AG04450 (cell line): ENCODE measurements around the gene SEH1L. TPM values are rescaled to one million over a fixed set of nuclear protein-coding genes. Genes with fewer than 3 reads are reported as not detected.

Source experiments
- CTCF ChIA-PET: fragments of 300-600, 350-600 bp; formaldehyde crosslinking; extraction: SDS; loops from one replicate; lab custom pipeline; 2022; ENCODE audit warnings: antibody characterized with exemption, inconsistent platforms; lab: Charles Lee
- POLR2A ChIA-PET: fragments of 350-600 bp; formaldehyde crosslinking; extraction: SDS; loops from one replicate; lab custom pipeline; 2021; ENCODE audit warnings: antibody characterized with exemption, inconsistent platforms; lab: Yijun Ruan, JAX
- DNase-seq: peaks from one replicate; pipeline ENCODE4 v3.0.0-alpha.2; 2011; ENCODE audit warnings: low read depth, low spot score
- H3K27ac ChIP-seq: one replicate; pipeline ENCODE4 v1.5.1; 2012; ENCODE audit warnings: low read depth, low read length, control low read depth
- H3K27me3 ChIP-seq: one replicate; pipeline ENCODE4 v1.6.0; 2012; ENCODE audit warnings: low read length; ENCODE audit not compliant: control insufficient read depth, insufficient read depth
- H3K4me3 ChIP-seq: 2 replicates; pipeline ENCODE4 v1.5.1; 2011; ENCODE audit warnings: mild to moderate bottlenecking, low read depth, low read length, control low read depth
- H3K9me3 ChIP-seq: 2 replicates; pipeline ENCODE4 v1.5.1; 2012; ENCODE audit warnings: low read length; ENCODE audit not compliant: control insufficient read depth, insufficient read depth
- CTCF ChIP-seq: IDR thresholded peaks from 2 replicates; pipeline ENCODE4 v1.5.1; 2011; ENCODE audit warnings: low read depth, low read length, control low read depth, inconsistent platforms
- polyA plus RNA-seq: library from polyadenylated mRNA; depleted of rRNA; stranded (reverse); fragments of >200 nt; gene quantifications from 2 replicates; pipeline ENCODE4 v1.2.3, GENCODE V29; 2011

The SEH1L gene
- polyA plus RNA-seq, 1 experiment = 54.6 TPM

DNA sequence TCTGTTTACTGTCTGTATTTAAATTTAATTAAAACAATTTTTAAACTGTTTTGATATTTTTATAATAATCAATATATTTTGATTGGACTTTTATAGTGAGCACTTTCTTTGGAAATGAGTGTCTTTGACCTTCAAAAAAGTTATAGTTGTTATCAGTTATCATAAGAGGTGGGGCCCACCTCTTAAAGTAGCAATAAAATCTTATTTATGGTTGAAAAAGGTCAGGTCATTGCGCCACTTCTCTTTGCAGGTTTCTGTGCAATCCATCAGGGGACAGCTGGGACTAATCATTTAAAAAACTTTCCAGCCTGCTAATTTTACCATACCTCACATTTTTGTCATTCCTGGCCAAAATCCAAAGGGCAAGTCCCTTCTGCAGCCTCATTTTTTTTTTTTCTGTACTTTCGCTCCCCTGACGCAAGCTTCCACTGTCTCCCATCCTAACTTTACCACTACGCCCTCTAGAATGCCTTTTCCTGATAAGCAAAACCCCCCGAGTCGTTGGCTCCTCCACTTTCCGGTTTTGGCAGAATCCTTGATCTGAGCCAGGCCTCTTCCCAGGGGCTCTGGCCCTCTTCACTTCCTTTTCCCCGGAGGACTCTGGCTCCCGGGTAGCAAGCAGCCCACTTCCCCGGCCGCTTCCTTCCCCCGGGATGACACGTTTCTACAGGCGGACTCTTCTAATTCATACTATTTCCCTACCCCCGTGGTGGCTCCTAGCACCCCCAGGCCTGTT, 1.1 kb upstream of the SEH1L start:
- CTCF ChIA-PET = interaction anchor here (0.7 to 5.3 kb wide), 2 partner anchors 12 to 1770 kb away, joined by 3 to 39 read pairs; no protein-coding TSS in a partner anchor

DNA sequence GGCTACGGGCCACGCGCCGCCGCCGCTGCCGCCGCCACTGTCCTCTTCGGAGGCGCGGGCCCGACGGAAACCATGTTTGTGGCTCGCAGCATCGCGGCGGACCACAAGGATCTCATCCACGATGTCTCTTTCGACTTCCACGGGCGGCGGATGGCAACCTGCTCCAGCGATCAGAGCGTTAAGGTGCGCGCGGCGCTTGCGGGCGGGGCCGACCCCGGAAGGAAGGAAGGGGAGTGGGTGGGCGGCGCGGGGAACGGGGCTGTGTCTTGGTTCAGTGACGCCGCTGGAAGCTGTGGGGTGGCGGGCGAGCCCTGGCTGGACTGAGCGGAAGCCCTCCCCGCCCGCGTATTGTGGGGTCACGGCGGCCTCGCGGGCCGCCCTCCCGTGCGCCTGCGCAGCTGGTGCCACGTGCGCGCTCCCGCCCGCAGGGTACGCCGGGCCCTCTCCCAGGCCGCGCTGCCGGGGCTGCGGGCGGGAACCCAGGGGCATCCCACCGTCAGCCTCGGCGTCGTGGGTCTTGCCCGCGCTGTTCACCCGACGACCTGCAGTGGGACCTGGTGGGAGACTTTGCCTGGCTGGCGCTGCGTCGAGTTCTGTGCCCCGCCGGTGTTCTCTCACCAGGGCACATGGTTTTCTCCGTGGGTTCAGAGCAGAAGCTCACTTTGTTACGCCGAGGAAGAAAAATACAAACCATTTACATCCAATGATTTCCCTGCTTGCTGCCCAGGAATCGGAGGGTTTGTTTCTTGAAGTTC, 416 bp downstream of the SEH1L start:
- TF ChIP-seq CTCF = no peak
- ChIA-PET CTCF (no interaction called here), POLR2A (interaction anchor here (0.5 to 1.3 kb wide), 8 partner anchors 14 to 571 kb away, joined by 3 to 16 read pairs (median 4); partner anchors contain the start of genes AFG3L2 and CEP192)
- Histone ChIP-seq H3K27me3 (no peaks in the 10 kb centered on the region), H3K27ac (peak overlapping the region; percentile 94), H3K4me3 (peak overlapping the region; percentile 69), H3K9me3 (peaks cover 7% of the 10 kb centered on the region; the same call in 1 of the 2 replicates)
- peak; percentile 85 for DNase-seq

More for the DNA sequence above, 1.1 kb upstream of the SEH1L start:
- TF ChIP-seq CTCF = peak; percentile 35
- H3K9me3 ChIP-seq = peaks cover 7% of the 10 kb centered on the region; the same call in 1 of the 2 replicates
- POLR2A ChIA-PET = interaction anchor here (1.1 kb wide), 1 partner anchor 63 kb away, joined by 5 read pairs; the partner anchor contains the start of gene PTPN2
- DNase-seq = peak; percentile 78
- no peaks in the 10 kb centered on the region for H3K27me3 ChIP-seq
- H3K27ac ChIP-seq = peak overlapping the region; percentile 99
- H3K4me3 ChIP-seq = peak overlapping the region; percentile 94

- H3K27me3 ChIP-seq = no peaks in the 10 kb centered on the region
- POLR2A ChIA-PET = no interaction called here
- TF ChIP-seq CTCF = no peak
- no peak overlapping the region for H3K27ac ChIP-seq
- DNase-seq = no peak
- CTCF ChIA-PET = no interaction called here
- H3K9me3 ChIP-seq = no peaks in the 10 kb centered on the region
- no peak overlapping the region for H3K4me3 ChIP-seq
Measured at GRCh38 chr18:12958478-12958877, 10.7 kb downstream of the SEH1L start.

- no peaks in the 10 kb centered on the region for H3K9me3 ChIP-seq
- ChIA-PET CTCF (no interaction called here), POLR2A (no interaction called here)
- no peak overlapping the region for H3K4me3 ChIP-seq
- no peaks in the 10 kb centered on the region for H3K27me3 ChIP-seq
- DNase-seq = no peak
- no peak overlapping the region for H3K27ac ChIP-seq
- no peak for TF ChIP-seq CTCF
Measured at GRCh38 chr18:12960395-12960794, 12.6 kb downstream of the SEH1L start.
